HepG2 (cell line): ENCODE data around the gene LIFR. TPM values are rescaled to one million over a fixed set of nuclear protein-coding genes. Genes with fewer than 3 reads are reported as not detected.

ENCODE experiments used
- ATAC-seq: fragments of 200-7000 bp; cut with Tn5 transposase; 3 replicates; pipeline ENCODE4 v1.9.1; 2020; ENCODE audit warnings: mild to moderate bottlenecking, moderate library complexity
- BruUV-seq: library from RNA; stranded (reverse); fragments of 400-500 nt; replicated peaks from 2 replicates; lab custom pipeline; 2021; lab: Mats Ljungman, UMichigan
- CTCF ChIA-PET: fragments of 300-600 bp; formaldehyde crosslinking; extraction: SDS; loops from one replicate; lab custom pipeline; 2021; ENCODE audit warnings: low total read pairs, inconsistent platforms, low intra/inter-chr PET ratio; lab: Yijun Ruan, JAX
- POLR2A ChIA-PET: fragments of 350-600 bp; sonication (Branson Sonifier 250); formaldehyde crosslinking; loops from one replicate; lab custom pipeline; 2020; ENCODE audit warnings: antibody characterized with exemption, inconsistent platforms; lab: Yijun Ruan, JAX
- DNase-seq: peaks from one replicate; pipeline ENCODE4 v3.0.0-alpha.2; 2015; ENCODE audit warnings: low spot score
- FAIRE-seq: peaks from 3 replicates; lab custom pipeline; 2011; peaks lifted over from hg19 to GRCh38; lab: Jason Lieb, UNC
- H2AFZ ChIP-seq: one replicate; pipeline ENCODE4 v1.6.1; 2011; ENCODE audit warnings: low read length, inconsistent platforms
- H3K27ac ChIP-seq: fragments of 300-600 bp; 3 replicates; pipeline ENCODE4 v1.8.0; 2011; ENCODE audit warnings: mixed run types, mild to moderate bottlenecking, mixed read lengths, low read length, inconsistent platforms; ENCODE audit not compliant: insufficient read depth; ENCODE audit errors: extremely low read length
- H3K27me3 ChIP-seq, 2 experiments: fragments of 200-600 bp in 1 of 2; 2 replicates in 1 of 2; 3 replicates in 1 of 2; pipeline versions ENCODE4 v1.6.0 to v1.8.0; 2011; ENCODE audit warnings: low read length in 2 of 2, mild to moderate bottlenecking in 2 of 2, moderate library complexity in 2 of 2, inconsistent platforms in 1 of 2; ENCODE audit not compliant: insufficient read depth in 2 of 2, control insufficient read depth in 1 of 2
- H3K36me3 ChIP-seq, 2 experiments: fragments of 200-600 bp in 1 of 2; replicated peaks in 1 of 2; 2 replicates in 1 of 2; 3 replicates in 1 of 2; pipeline versions ENCODE4 v1.5.1 to v1.8.0; 2011; ENCODE audit warnings: low read length in 2 of 2, inconsistent platforms in 1 of 2; ENCODE audit not compliant: insufficient read depth in 2 of 2, control insufficient read depth in 1 of 2
- H3K4me1 ChIP-seq: 2 replicates; pipeline ENCODE4 v1.5.1; 2012; ENCODE audit warnings: low read length, inconsistent platforms; ENCODE audit not compliant: insufficient read depth
- H3K4me2 ChIP-seq: 2 replicates; pipeline ENCODE4 v1.6.0; 2011; ENCODE audit warnings: low read depth, low read length, inconsistent platforms
- H3K4me3 ChIP-seq, 3 experiments: fragments of 200-600 bp in 1 of 3; sonication (generic), shearing (Covaris generic) in 1 of 3; replicated peaks in 1 of 3; 2 replicates each; pipeline ENCODE4 v1.5.1; 2011 to 2016; ENCODE audit warnings: low read length in 3 of 3, inconsistent platforms in 2 of 3, low read depth in 2 of 3, mild to moderate bottlenecking in 2 of 3, control low read depth in 1 of 3, mixed read lengths in 1 of 3; ENCODE audit not compliant: insufficient read depth in 1 of 3
- H3K79me2 ChIP-seq: one replicate; pipeline ENCODE4 v1.6.1; 2011; ENCODE audit warnings: low read length, inconsistent platforms; ENCODE audit not compliant: insufficient read depth
- H3K9ac ChIP-seq: 2 replicates; pipeline ENCODE4 v1.6.0; 2011; ENCODE audit warnings: mild to moderate bottlenecking, low read depth, low read length, inconsistent platforms; ENCODE audit not compliant: insufficient read depth
- H3K9me3 ChIP-seq: 2 replicates; pipeline ENCODE4 v1.5.1; 2012; ENCODE audit warnings: mild to moderate bottlenecking, low read length
- H4K20me1 ChIP-seq: 2 replicates; pipeline ENCODE4 v1.6.0; 2011; ENCODE audit warnings: inconsistent platforms, mild to moderate bottlenecking, low read length, moderate library complexity; ENCODE audit not compliant: insufficient read depth
- CC2D1A ChIP-seq: sonication (generic); formaldehyde crosslinking; IDR thresholded peaks from 2 replicates; pipeline ENCODE4 v1.8.1; 2023; ENCODE audit warnings: mild to moderate bottlenecking, missing genetic modification reagents
- HCFC1 ChIP-seq: fragments of 150-350 bp; IDR thresholded peaks from 2 replicates; pipeline ENCODE4 v1.6.1; 2014; ENCODE audit warnings: low read depth, low read length
- RBFOX2 ChIP-seq: fragments of 200-400 bp; formaldehyde crosslinking; IDR thresholded peaks from 2 replicates; pipeline ENCODE4 v1.6.1; 2017; ENCODE audit warnings: low read depth, mild to moderate bottlenecking, low read length
- SMARCE1 ChIP-seq: fragments of 450-650 bp; IDR thresholded peaks from 2 replicates; pipeline ENCODE4 v1.6.1; 2017; ENCODE audit warnings: borderline replicate concordance
- TEAD3 ChIP-seq: optimal IDR thresholded peaks from 2 replicates; pipeline ENCODE3; 2016; ENCODE audit warnings: borderline replicate concordance
- THAP9 ChIP-seq: sonication (generic); formaldehyde crosslinking; IDR thresholded peaks from 2 replicates; pipeline ENCODE4; 2020; ENCODE audit warnings: missing genetic modification reagents, mild to moderate bottlenecking, borderline replicate concordance
- ZBTB46 ChIP-seq: sonication (generic); formaldehyde crosslinking; IDR thresholded peaks from 2 replicates; pipeline ENCODE4 v1.4.0; 2020; ENCODE audit warnings: mild to moderate bottlenecking, missing genetic modification reagents, borderline replicate concordance
- ZNF672 ChIP-seq: sonication (generic); formaldehyde crosslinking; IDR thresholded peaks from 2 replicates; pipeline ENCODE4 v1.8.1; 2022; ENCODE audit warnings: missing genetic modification reagents
- WGBS: methylation state at CpG from one replicate; pipeline ENCODE4 v1.1.6; 2017; ENCODE audit warnings: low lambda C conversion rate; 5-methylcytosine and 5-hydroxymethylcytosine counted together
- in situ Hi-C: cut with HindIII; loops from 2 replicates; pipeline ENCODE4 v1.10.0; 2017; ENCODE audit warnings: low pct_unique_long_range_greater_than_20kb; ENCODE audit not compliant: extremely low pct_ligation_motif_present
- intact Hi-C: fragments of 100-400 bp; cut with micrococcal nuclease; formaldehyde crosslinking; loops from one replicate; pipeline ENCODE4 v1.10.0; 2022; ENCODE audit not compliant: unreplicated experiment
- polyA plus RNA-seq, 8 experiments: library from polyadenylated mRNA; depleted of rRNA in 3 of 8; stranded (reverse) in 7 of 8; unstranded in 1 of 8; fragments of >200 nt; fragmentation: Illumina TruSeq in 4 of 8; extraction: Trizol in 4 of 8; gene quantifications; 2 replicates each; pipeline versions ENCODE4 v1.2.1 to v1.2.3, GENCODE V29; 2011 to 2016; ENCODE audit warnings: low read depth in 4 of 8, missing spikeins in 1 of 8, mixed read lengths in 1 of 8; ENCODE audit not compliant: insufficient read depth in 1 of 8
- total RNA-seq, 5 experiments: library from RNA; depleted of rRNA; stranded (reverse); fragments of >200 nt; fragmentation: Illumina TruSeq; extraction: Trizol; gene quantifications; 2 replicates each; pipeline ENCODE4 v1.2.3, GENCODE V29; 2016; ENCODE audit warnings: low read depth in 1 of 5

LIFR gene
- total and polyA plus RNA-seq, 2 of the 13 experiments (the other 11 are each of a cell fraction or from before 2014, with no cell fraction given), result 6.3 to 25.2 TPM

GRCh38 chr5:38479315-38479904 lies 77.0 kb downstream of the LIFR start:
- in situ Hi-C loops (no loop called here), intact Hi-C loops (loop anchor here (5.0 kb wide), 1 partner anchor 37 kb away; no protein-coding TSS in a partner anchor)
- Histone ChIP-seq H3K9me3 (no peaks in the 10 kb centered on the region), H3K4me1 (no peaks in the 10 kb centered on the region), H3K36me3 (peaks cover 0 to 15% of the 10 kb centered on the region in 2 experiments; a peak in 4 of 5 replicates), H3K79me2 (no peaks in the 10 kb centered on the region), H3K4me3 (no peak overlapping the region), H3K27ac (no peak overlapping the region), H3K9ac (no peak overlapping the region), H2AFZ (no peak overlapping the region), H3K4me2 (no peak overlapping the region), H3K27me3 (no peaks in the 10 kb centered on the region), H4K20me1 (no peaks in the 10 kb centered on the region)
- no TSS peak for BruUV-seq
- no peak for FAIRE-seq
- 78% methylated on average over 6 of the region's 6 CpGs for WGBS
- no peak for TF ChIP-seq CC2D1A (CRISPR knock-in tag)
- no peak for TF ChIP-seq ZBTB46 (CRISPR knock-in tag)
- no peak for TF ChIP-seq TEAD3 (CRISPR knock-in tag)
- TF ChIP-seq RBFOX2, result no peak
- ChIA-PET CTCF (no interaction called here), POLR2A (no interaction called here)
- no peak for DNase-seq
- ATAC-seq, result no peak

GRCh38 chr5:38478878-38479277 lies 77.6 kb downstream of the LIFR start:
- intact Hi-C loops (loop anchor here (5.0 kb wide), 1 partner anchor 37 kb away; no protein-coding TSS in a partner anchor), in situ Hi-C loops (no loop called here)
- no peak overlapping the region for H3K9ac ChIP-seq
- H3K36me3 ChIP-seq, result peaks cover 0 to 15% of the 10 kb centered on the region in 2 experiments; a peak in 4 of 5 replicates
- no peak overlapping the region for H2AFZ ChIP-seq
- H3K27me3 ChIP-seq, result no peaks in the 10 kb centered on the region
- POLR2A ChIA-PET, result no interaction called here
- H3K79me2 ChIP-seq, result no peaks in the 10 kb centered on the region
- no peak overlapping the region for H3K27ac ChIP-seq
- BruUV-seq, result no TSS peak
- FAIRE-seq (no peak), DNase-seq (no peak), ATAC-seq (no peak)
- H3K4me3 ChIP-seq, result no peak overlapping the region
- H3K4me2 ChIP-seq, result no peak overlapping the region
- 92% methylated on average over 3 of the region's 3 CpGs for WGBS
- no peaks in the 10 kb centered on the region for H4K20me1 ChIP-seq
- CTCF ChIA-PET, result no interaction called here
- no peaks in the 10 kb centered on the region for H3K4me1 ChIP-seq
- H3K9me3 ChIP-seq, result no peaks in the 10 kb centered on the region
- TF ChIP-seq THAP9 (CRISPR knock-in tag), result no peak
- TF ChIP-seq ZNF672, result no peak
- no peak for TF ChIP-seq HCFC1
- TF ChIP-seq SMARCE1, result no peak
